IPS-11a (cell line): ENCODE results near the gene OXNAD1.

ENCODE experiments used
- H3K4me3 ChIP-seq: one replicate; pipeline ENCODE4 v1.5.1; 2013; ENCODE audit warnings: low read depth, low read length, control low read depth

OXNAD1 gene

DNA sequence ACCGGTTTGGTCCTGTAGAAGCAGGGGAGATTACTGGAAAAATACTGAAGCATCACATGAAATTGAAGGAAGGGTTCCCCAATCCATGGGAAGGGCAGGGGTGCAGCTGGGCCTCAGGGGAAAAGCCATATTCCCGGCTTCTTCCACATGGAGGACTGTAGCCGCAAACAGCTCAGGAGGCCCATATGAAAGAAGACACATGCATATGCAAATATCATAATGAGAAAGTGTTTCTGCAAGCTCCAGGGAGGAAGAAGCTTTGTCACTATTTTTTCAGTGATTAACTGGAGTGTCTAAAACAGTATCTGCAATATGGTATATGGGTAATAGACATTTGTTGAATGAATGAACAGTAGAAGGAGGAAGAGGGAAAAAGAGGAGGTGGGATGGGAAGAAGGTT lies 19.4 kb upstream of the OXNAD1 start:
- no peak overlapping the region for H3K4me3 ChIP-seq

DNA sequence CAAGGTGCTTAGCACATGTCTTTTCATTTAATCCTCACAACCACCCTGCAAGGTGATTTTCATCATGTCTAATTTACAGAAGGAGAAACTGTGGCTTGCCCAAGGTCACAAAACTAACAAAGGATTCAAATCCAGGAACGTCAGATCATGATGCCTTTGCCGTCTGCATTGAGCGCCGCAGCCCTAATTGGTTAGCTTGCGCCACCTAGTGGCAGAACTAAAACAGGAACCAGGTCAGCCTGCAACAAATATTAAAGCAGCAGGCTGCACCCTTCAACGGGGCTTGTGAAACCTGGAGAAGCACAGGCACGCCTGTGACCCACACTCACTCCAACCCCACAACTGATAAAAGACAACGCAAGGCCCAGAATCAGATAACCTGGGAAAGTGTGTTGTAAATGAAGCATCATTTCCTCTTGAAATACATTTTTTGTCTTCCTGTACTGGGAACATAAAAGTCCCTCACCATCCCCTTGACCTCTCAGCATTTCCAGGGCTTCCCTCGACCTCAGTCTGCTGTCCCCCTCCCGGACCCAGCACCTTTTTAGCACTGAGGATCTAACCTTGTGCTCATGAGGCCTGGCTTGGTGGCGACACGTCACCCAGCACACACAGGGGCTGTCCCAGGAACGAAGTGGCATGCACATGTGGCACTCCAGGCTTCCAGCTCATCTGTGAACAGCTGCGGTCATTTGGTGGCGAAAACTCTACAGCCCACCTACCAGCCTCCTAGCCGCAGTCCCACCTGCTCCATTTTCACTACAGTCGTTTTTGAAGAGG lies 17.5 kb upstream of the OXNAD1 start:
- H3K4me3 ChIP-seq = no peak overlapping the region

DNA sequence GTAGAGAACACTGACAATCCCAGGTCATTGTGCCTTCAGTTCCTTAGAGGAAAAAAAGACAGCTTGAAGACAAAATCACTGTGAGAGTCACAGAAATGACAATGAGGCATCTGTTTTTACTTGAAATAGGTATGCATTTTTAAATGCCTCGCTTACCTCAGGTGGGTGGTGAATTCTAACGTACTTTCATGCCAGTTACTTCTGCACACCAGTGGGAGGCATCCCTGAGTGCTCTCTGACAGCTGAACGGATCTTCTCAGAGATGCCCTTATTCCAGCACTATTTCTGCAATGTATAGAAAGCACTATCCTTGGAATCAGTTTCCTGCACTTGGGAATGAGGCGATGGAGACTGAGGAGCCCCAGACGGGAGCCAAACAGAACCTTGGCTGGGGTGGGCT lies 16.5 kb upstream of the OXNAD1 start:
- H3K4me3 ChIP-seq = no peak overlapping the region

DNA sequence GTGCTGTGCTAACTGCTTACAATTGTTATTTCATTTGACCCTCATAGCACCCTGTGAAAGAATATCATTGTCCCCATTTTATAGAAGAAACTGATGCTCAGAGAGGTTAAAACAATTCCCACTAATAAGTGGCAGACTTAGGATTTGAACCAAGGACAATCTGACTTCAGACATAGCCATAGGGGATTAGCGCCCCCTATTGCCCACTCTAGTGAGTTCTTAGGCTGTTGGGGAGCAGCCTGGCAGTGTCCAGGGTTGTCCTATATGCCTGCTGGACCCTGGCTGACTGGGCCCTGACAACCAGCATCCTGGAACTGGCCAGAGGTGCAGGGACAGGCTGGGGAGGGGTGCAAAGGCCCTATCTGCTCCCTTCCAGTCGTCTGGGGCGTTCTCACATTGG lies 15.7 kb upstream of the OXNAD1 start:
- no peak overlapping the region for H3K4me3 ChIP-seq

DNA sequence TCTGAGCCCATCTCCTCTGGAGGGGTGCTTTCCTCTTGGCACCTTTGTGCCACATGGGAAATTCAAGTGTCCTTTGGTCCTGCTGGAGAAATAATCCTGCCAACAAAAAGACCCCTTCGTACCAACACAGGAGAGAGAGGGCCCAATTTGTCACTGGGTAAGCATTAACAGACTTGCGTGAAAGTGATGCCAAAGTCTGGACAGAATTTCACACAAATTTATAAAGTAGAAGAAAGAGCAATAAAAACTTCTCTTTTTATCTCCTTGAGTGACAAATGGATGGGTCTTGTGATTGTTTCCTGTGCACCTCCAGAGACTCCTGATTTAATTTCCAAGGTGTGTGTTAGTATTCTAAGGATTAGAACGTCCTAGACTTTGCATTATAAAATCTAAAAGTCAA lies 15.1 kb upstream of the OXNAD1 start:
- H3K4me3 ChIP-seq = no peak overlapping the region

DNA sequence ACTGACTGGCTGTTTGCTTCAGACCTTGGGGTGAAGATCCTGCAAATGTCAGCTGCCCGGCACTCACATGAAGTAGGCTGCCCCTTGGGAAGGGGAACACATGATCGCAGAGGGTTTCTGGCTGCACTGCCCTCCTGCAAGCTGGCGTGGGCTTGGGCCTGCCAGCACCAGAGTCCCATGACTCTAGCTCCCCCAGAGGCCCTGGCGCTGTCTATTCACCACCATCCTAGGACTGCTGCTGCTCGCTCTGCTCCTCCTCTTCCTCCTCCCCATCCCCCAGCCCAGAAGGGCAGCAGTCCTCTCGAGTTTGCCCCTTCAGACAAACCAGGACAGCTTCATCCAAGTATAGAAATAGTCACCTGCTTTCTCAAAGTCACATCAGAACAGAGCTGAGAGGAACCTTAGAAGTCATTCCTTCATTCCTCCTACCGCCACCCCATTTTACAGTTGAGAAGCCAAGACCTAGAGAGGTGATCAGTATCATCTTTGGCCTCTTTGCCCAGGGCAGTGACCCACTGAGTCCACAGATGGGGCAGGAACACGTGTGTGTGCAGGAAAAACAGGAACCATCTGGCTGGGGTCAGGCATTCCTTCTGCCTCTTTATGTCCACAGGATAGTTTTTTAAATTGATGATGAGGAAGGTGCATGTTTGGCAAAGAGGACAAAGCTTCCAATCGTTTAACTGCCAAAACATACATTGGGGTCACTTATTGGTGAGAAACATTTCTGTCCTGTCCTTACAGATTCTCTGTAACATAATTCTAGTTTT lies 13.5 kb upstream of the OXNAD1 start:
- H3K4me3 ChIP-seq = no peak overlapping the region

DNA sequence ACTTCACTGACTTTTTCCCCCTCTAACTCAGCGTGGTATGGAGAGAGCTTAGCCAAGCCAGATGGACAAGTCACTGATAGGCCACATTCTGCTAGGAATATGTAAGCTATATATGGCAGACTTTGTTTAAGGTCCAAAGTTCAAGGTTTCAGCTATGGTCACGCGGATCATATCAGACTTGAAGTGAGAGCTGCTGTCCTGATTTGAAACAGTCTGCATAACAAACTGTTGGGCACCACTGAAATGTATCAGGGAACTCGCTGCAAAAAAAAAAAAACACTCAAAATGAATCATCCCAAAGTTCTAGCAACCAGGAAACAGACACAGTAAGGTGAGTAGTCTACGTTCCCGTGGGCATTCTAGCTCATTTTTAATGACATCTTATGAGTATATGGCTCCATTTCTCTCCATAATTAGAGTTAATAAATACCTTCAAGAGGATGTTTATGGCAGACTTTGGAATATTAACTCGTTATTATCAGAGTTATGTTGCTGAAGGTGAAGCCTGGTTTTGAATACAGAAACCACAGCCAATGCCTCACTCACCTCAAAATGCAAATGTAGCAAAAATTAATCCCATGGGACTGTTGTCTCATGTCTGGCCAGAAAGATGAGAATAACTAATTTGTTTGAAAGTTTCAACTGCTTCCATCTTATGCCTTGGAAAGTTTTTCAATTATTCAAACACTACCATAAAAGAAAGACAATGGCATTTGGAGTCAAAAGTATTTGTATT lies 12.6 kb upstream of the OXNAD1 start:
- H3K4me3 ChIP-seq = no peak overlapping the region

DNA sequence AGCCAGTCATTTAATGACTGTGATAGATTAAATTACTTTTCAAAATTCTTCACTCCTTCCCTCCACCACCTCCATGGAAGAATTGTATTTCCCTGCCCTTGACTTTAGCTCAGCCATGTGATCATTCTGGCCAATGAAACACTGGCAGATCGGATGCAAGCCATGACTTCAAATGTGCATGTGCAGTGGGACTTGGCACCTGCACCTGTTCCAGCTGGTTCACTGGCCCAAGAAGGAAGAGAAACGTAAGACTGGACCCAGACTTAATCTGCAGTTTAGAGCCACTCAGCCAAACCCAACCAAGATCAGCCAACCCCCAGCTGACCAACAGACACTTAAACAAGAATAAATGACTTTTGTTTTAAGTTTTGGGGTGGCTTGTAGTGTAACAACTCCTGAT lies 12.0 kb upstream of the OXNAD1 start:
- H3K4me3 ChIP-seq = no peak overlapping the region

DNA sequence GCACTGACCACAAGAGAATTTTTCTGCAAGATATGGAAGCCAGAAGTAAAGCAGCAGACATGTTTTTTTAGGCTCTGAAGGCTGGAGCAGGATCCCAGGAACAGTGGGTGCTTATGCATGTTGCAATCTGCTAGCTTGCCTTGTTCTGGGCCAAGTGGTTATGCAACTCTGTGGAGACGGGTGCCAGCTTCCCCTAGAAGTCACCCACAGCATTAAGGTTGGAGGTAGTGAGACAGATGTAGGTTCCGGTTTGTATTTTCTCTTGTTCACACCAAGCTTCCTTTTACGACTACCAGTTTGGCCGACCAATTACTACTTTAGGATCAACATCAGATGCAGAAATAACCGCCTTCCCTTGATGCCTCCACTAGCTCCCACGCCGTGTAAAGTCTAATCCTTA lies 11.4 kb upstream of the OXNAD1 start:
- H3K4me3 ChIP-seq = no peak overlapping the region

DNA sequence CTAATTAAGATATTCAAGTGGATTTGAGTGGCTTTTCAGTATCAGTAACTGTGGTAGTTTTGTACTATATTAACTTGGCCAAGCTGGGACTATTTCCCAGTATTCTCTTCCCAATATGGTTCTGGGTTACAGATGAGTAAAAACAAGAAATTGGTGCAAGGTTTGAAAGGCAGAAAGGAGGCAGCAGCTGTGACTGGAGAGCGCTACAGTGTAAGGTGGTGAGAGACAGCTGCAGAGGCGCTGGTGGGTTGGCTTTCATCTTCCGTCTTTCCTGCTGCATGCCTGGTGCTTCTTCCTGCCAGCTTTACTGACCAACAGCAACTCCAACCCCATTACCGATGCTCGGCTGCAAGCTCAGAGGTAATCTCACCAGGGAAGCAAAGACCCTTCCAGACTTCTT lies 10.1 kb upstream of the OXNAD1 start:
- no peak overlapping the region for H3K4me3 ChIP-seq

DNA sequence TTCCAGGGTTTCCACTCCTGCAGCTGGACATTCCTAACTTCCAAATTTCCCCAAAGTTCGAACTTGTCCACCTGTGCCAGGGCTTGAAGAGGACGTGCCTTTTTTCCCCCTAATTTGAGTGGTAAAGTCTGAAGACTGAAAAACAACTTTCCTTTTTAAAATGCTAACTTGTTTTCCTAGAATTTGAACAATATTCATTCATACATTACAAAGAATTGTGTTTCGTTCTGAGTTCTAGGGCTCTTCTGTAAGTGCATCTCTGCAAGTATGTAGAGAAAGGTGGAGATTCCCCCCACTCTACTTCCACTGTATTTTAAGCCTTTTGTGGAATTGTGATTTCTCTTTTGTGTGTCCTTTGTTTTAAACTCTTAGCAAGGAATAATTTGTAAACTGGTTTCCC lies 9.7 kb upstream of the OXNAD1 start:
- no peak overlapping the region for H3K4me3 ChIP-seq

DNA sequence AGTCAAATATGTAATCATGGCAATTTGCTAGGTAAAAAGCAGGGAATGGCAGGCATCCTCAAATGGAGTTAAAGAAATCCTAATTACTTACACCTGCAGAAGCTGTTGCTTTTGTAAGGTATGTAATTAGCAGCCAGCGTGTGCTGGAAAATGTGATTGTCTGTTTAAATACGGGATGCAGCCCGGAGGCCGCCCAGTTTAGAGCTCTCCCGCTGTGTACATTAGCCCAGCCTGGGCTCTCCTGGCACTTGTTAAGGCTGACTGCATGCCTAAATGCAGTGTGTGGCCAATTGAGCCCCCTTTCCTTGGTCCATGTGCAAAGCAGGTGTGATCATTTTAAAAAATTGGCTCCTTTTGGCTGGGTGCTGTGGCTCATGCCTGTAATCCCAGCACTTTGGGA lies 9.3 kb upstream of the OXNAD1 start:
- no peak overlapping the region for H3K4me3 ChIP-seq

DNA sequence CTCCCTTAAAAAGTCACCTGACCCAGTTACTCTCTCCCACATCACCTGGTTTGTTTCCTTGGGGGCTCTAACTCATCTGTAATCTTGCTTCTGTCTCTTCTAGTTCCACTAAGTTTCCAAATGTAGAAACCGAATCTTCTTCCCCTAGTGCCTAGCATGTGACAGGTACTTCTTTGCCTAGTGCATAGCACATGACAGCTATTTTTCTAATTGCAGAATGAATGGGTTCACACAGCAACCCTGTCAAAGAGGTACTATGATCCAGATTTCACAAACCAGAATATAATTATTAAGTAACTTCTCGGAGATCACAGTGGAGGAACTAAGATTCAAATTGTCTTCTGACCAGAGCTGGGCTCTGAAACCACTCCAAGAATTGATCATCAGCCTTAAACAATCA lies 7.7 kb upstream of the OXNAD1 start:
- H3K4me3 ChIP-seq = no peak overlapping the region

DNA sequence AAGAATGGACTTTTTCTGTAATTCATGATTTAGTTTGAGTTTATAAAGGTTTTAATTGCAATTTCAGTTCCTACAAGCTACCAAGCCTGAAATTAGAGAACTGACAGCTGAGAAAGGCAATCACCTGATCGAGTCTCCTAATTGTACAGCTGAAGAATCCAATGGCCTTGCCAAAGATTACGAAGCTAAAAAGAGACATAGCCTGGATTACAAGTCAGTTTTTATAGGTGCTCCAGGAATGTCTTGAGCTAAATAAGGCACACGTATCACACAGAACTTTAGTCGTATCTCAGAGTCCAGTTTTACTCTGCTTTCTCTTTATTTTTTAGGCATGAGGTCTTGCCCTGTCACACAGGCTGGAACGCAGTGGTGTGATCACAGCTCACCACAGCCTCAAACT lies 6.8 kb upstream of the OXNAD1 start:
- H3K4me3 ChIP-seq = no peak overlapping the region

DNA sequence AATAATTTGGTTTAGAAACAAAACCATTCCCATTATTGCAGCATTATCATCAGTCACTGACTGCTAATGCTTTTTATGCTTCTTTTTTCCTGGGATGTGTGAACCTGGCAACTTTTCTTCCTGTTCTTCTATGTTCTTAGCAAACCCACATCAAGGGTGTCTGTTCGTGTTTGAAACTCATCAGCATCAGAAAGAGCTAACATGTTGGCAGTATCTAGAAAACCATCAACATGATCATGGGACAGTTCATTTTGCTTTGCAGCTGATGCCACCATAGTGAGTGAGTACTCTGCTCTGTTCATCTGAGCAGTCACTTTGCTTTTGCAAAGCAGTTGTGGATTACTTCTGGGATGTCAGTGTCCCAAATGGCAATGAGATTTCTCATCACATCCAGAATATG lies 6.1 kb upstream of the OXNAD1 start:
- H3K4me3 ChIP-seq = no peak overlapping the region

DNA sequence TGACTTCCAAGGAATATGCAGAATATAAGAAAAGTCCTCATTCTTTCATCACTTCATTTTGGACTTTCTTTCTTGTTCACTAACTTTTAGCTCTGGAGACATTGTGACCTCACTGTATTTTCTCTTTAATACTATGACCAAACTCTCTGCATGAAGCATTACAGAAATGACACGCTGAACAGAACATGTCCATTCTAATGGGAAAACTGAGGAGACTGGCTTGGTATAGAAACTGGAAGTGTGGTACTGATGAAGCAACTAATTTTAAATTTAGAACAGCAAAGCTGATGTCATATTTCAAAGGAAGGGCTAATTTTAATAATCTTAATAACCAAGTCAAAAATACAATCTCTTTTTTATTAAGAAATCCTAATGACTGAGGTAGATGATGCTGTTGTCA lies 5.0 kb upstream of the OXNAD1 start:
- no peak overlapping the region for H3K4me3 ChIP-seq

DNA sequence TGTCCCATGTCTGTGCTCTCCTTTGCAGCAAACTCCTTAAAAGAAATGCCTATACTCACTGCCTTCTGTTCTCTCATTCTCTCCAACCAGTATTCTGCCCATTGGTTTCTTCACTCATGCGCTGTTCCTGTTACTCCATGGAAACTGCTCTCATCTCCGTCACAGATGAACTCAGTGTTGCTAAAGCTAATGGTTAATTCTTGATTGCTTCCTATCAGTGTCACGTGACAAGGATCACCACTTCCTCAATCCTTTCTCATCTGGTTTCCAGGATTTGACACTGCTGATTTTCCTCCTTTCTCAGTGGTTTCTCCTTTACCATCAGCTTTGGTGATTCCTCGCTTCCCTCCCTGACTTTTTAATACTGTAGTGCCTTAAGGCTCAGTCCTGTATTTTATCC lies 2.8 kb upstream of the OXNAD1 start:
- no peak overlapping the region for H3K4me3 ChIP-seq

DNA sequence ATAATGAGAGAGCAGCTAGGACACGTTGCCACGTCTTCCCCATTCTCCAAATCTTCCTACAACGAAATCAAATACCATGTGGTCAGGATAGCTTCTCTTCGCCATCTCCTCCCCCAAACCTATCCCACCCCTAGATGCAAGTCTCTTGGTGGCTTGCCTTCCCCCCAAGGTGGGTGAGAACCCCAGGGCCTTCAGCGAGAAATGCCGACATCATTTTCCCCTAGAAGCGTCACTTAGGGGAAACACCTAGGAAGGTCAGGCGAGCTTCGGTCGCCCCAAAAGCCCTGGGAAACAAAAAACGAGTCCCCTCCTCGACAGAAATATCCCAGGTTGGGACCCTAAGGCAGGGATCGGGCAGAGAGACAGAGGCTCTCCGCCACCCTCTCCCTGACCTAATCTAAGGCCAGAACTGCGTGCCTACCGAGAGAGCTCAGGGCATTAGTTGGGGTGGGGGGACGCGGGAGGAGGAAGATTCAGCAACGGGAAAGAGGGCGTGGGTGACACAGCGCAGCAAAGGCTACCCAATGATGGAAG lies 771 bp upstream of the OXNAD1 start:
- H3K4me3 ChIP-seq = peak overlapping the region; percentile 99

DNA sequence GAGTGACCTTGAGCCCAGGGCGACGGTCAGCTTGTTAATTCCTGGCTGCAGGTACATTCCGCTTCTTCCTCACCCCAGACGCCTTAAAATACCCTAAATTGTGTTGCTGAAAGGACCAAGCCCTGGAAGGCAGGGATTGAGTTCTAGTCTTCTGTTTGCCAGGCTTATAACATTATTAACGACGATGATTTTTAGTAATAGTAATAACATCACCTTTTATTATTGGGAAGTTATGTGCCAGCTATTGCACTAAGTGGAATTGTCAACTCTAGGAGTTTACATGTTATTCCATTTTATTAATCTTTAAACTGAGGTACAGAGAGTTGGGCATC lies 409 bp downstream of the OXNAD1 start:
- H3K4me3 ChIP-seq = peak overlapping the region; percentile 99

DNA sequence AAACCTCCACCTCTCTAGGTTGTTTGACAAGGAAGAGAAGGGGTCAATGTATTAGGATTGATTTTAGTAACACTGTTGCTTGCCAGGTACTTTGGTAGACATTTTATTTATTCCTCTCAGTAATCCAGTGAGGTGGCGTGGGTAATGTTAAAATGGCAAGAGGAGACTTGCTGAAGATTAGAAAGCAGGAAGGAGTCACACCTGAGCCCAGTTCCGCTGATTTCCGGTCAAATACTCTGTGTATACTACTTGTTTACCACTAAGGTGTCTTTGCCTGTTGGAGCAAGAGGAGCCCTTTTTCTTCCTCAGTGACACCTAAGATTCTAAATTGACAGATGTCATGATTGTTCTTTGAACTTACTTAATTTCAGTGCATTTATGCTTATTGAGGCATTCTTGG lies 1.7 kb downstream of the OXNAD1 start:
- H3K4me3 ChIP-seq = no peak overlapping the region

DNA sequence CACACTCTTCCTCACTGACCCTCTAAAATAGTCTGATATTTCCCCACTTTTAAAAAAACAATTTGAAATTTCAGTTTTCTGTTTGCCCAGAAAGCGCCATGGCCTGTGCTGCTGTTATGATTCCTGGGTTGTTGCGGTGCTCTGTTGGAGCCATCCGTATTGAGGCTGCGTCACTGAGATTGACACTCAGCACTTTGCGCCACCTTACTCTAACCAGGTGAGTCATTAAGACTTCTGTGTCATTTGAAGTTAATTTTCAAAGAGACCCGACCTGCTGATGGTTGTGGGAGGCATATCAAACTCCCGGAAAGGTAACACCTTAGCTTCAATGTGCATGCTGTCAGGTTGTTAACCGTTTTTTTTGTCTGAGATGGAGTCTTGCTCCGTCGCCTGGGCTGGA lies 5.8 kb downstream of the OXNAD1 start:
- H3K4me3 ChIP-seq = no peak overlapping the region

DNA sequence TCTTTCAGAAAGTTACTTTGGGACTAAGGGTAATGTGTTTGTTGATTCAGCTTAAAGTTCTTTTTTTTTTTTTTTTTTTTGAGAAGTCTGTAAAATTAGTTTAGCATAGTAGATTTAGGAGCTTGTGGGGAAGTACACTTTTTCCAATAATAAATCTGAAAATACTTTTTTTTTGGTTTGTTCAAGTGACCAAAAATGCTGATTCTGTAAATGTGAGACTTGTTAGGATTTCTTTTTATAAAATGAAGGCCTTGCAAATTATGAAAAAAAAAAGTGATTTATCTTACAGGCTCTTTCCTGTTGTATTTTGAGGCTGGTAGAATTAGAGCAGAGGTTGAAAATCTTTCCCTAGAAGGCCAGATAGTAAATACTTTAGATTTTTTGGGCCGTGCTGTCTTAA lies 7.6 kb downstream of the OXNAD1 start:
- no peak overlapping the region for H3K4me3 ChIP-seq
